Measurements from ENCODE around the gene NDUFA3. TPM values are rescaled to one million over a fixed set of nuclear protein-coding genes. Genes with fewer than 3 reads are reported as not detected.
A peak's percentile ranks its signal among the peaks of the same experiment; 100 is the strongest.

The NDUFA3 gene
- total and polyA plus RNA-seq, 7 donors = 18.8 to 207 (median 32.4) TPM

GRCh38 chr19:54073829-54074228, 28.8 kb upstream of the NDUFA3 start:
- H3K4me1 ChIP-seq = no peaks in the 10 kb centered on the region
- no peak for DNase-seq
- TF ChIP-seq POLR2AphosphoS5 (IDR thresholded peaks at IDR 0.05) (no peak), POLR2A (IDR thresholded peaks at IDR 0.05) (no peak), CTCF (IDR thresholded peaks at IDR 0.05) (no peak)
- H3K27me3 ChIP-seq = no peaks in the 10 kb centered on the region
- no peaks in the 10 kb centered on the region for H3K36me3 ChIP-seq
- no peak overlapping the region for H3K27ac ChIP-seq
- H3K9me3 ChIP-seq = peaks cover 0 to 2% (median 0%) of the 10 kb centered on the region in 4 donors
- 85 to 89% methylated on average over 10 of the region's 10 CpGs for WGBS, 2 donors
- H3K4me3 ChIP-seq = no peak overlapping the region
- intact Hi-C loops (cut with DNase I) = no loop called here

GRCh38 chr19:54074851-54075250, 27.8 kb upstream of the NDUFA3 start:
- intact Hi-C loops (cut with DNase I) = no loop called here
- no peak for TF ChIP-seq POLR2A (IDR thresholded peaks at IDR 0.05)
- no peak for TF ChIP-seq POLR2AphosphoS5 (IDR thresholded peaks at IDR 0.05)
- TF ChIP-seq EP300 (IDR thresholded peaks at IDR 0.05) = no peak
- WGBS, 2 donors = 81 to 83% methylated on average over 9 of the region's 9 CpGs

GRCh38 chr19:54077334-54077733, 25.3 kb upstream of the NDUFA3 start:
- peaks cover 0 to 6% (median 0%) of the 10 kb centered on the region in 4 donors for H3K9me3 ChIP-seq
- no peaks in the 10 kb centered on the region for H3K27me3 ChIP-seq
- no peak overlapping the region for H3K27ac ChIP-seq
- no peaks in the 10 kb centered on the region for H3K4me1 ChIP-seq
- TF ChIP-seq POLR2A (IDR thresholded peaks at IDR 0.05) (no peak), EP300 (IDR thresholded peaks at IDR 0.05) (no peak), POLR2AphosphoS5 (IDR thresholded peaks at IDR 0.05) (no peak), CTCF (IDR thresholded peaks at IDR 0.05) (no peak)
- no peak for DNase-seq
- intact Hi-C loops (cut with DNase I) = no loop called here
- 67 to 73% methylated on average over 5 of the region's 5 CpGs for WGBS, 2 donors
- H3K4me3 ChIP-seq = no peak overlapping the region
- H3K36me3 ChIP-seq = no peaks in the 10 kb centered on the region

More at GRCh38 chr19:54074851-54075250, 27.8 kb upstream of the NDUFA3 start:
- Histone ChIP-seq H3K27ac (no peak overlapping the region), H3K4me3 (no peak overlapping the region), H3K36me3 (no peaks in the 10 kb centered on the region), H3K27me3 (no peaks in the 10 kb centered on the region), H3K4me1 (no peaks in the 10 kb centered on the region), H3K9me3 (no peaks in the 10 kb centered on the region)
- no peak for DNase-seq

GRCh38 chr19:54081032-54081431, 21.6 kb upstream of the NDUFA3 start, which contains the start of gene TARM1:
TSS of gene TARM1 (minus strand) at chr19:54081365. CDS start at chr19:54081340, 25 bp downstream.
- Histone ChIP-seq H3K27me3 (no peaks in the 10 kb centered on the region), H3K9me3 (peaks cover 0 to 9% (median 0%) of the 10 kb centered on the region in 4 donors), H3K4me3 (no peak within 1 kb of the TSS), H3K27ac (no peak within 1 kb of the TSS), H3K4me1 (no peaks in the 10 kb centered on the region), H3K36me3 (no peaks in the 10 kb centered on the region)
- peak; percentile 7 for DNase-seq
- TF ChIP-seq POLR2A (IDR thresholded peaks at IDR 0.05) (no peak), CTCF (IDR thresholded peaks at IDR 0.05) (no peak), POLR2AphosphoS5 (IDR thresholded peaks at IDR 0.05) (no peak), EP300 (IDR thresholded peaks at IDR 0.05) (no peak)
- intact Hi-C loops (cut with DNase I) = no loop called here
- WGBS, 2 donors = 76 to 85% methylated on average over 7 of the region's 7 CpGs

- H3K27me3 ChIP-seq = peaks cover 0 to 1% (median 0%) of the 10 kb centered on the region in 3 donors
- 72 to 88% methylated on average over 3 of the region's 3 CpGs for WGBS, 2 donors
Observed at GRCh38 chr19:54084410-54084809, 18.2 kb upstream of the NDUFA3 start.

More at GRCh38 chr19:54084410-54084809, 18.2 kb upstream of the NDUFA3 start:
- intact Hi-C loops (cut with DNase I) = no loop called here
- DNase-seq = peak; percentile 7
- H3K36me3 ChIP-seq = no peaks in the 10 kb centered on the region
- no peak overlapping the region for H3K27ac ChIP-seq
- peaks cover 0 to 9% (median 0%) of the 10 kb centered on the region in 4 donors for H3K9me3 ChIP-seq
- H3K4me1 ChIP-seq = no peaks in the 10 kb centered on the region
- TF ChIP-seq POLR2AphosphoS5 (IDR thresholded peaks at IDR 0.05) (no peak), CTCF (IDR thresholded peaks at IDR 0.05) (no peak), POLR2A (IDR thresholded peaks at IDR 0.05) (no peak), EP300 (IDR thresholded peaks at IDR 0.05) (no peak)
- H3K4me3 ChIP-seq = no peak overlapping the region
